ENCODE data around the gene NPR2.

- TF ChIP-seq, protein P1, sequence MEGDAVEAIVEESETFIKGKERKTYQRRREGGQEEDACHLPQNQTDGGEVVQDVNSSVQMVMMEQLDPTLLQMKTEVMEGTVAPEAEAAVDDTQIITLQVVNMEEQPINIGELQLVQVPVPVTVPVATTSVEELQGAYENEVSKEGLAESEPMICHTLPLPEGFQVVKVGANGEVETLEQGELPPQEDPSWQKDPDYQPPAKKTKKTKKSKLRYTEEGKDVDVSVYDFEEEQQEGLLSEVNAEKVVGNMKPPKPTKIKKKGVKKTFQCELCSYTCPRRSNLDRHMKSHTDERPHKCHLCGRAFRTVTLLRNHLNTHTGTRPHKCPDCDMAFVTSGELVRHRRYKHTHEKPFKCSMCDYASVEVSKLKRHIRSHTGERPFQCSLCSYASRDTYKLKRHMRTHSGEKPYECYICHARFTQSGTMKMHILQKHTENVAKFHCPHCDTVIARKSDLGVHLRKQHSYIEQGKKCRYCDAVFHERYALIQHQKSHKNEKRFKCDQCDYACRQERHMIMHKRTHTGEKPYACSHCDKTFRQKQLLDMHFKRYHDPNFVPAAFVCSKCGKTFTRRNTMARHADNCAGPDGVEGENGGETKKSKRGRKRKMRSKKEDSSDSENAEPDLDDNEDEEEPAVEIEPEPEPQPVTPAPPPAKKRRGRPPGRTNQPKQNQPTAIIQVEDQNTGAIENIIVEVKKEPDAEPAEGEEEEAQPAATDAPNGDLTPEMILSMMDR (IDR thresholded peaks at IDR 0.05; ENCODE audit: extremely low read depth in 1 of 2, insufficient read depth in 1 of 2, low read depth in 1 of 2, low read length in 2 of 2), result no peak
- no peak for TF ChIP-seq POLR2A (IDR thresholded peaks at IDR 0.05; ENCODE audit: low read depth, low read length)
- no peak for TF ChIP-seq EZH2 (IDR thresholded peaks at IDR 0.05; ENCODE audit: borderline replicate concordance, low read depth, low read length, severe bottlenecking)
Measured at GRCh38 chr9:35753466-35753865, 37.9 kb upstream of the NPR2 start.
